Body of pancreas (tissue), 4 donors: ENCODE measurements around the gene CEND1.

Experiments used
- POLR2A ChIP-seq, 3 donors: fragments of 450-650 bp; IDR thresholded peaks; one replicate each; pipeline ENCODE4 v1.6.1; 2016; ENCODE audit warnings: antibody characterized with exemption in 3 of 3, mild to moderate bottlenecking in 2 of 3
- TF ChIP-seq, protein P1 (sequence below), 7 experiments: fragments of 450-650 bp in 4 of 7; fragments of 200-600 bp in 3 of 7; sonication (generic) in 3 of 7; IDR thresholded peaks; one replicate each; pipeline ENCODE4 v1.5.1; 2016 to 2019; ENCODE audit warnings: antibody characterized with exemption in 7 of 7

DNA sequence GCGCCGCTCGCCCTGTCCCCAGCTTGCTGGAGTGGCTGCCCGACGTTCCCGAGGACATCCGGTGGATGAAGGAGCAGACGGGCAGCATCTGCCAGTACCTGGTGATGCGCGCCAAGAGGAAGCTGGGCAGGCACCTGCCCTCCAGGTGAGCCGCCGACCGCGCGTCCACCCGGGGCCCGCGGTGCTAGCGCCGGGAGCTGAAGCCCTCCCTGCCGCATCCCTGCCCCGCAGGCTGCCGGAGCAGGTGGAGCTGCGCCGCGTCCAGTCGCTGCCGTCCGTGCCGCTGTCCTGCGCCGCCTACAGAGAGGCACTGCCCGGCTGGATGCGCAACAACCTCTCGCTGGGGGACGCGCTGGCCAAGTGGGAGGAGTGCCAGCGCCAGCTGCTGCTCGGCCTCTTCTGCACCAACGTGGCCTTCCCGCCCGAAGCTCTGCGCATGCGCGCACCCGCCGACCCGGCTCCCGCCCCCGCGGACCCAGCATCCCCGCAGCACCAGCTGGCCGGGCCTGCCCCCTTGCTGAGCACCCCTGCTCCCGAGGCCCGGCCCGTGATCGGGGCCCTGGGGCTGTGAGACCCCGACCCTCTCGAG lies 34.5 kb upstream of the CEND1 start:
- TF ChIP-seq, protein P1, sequence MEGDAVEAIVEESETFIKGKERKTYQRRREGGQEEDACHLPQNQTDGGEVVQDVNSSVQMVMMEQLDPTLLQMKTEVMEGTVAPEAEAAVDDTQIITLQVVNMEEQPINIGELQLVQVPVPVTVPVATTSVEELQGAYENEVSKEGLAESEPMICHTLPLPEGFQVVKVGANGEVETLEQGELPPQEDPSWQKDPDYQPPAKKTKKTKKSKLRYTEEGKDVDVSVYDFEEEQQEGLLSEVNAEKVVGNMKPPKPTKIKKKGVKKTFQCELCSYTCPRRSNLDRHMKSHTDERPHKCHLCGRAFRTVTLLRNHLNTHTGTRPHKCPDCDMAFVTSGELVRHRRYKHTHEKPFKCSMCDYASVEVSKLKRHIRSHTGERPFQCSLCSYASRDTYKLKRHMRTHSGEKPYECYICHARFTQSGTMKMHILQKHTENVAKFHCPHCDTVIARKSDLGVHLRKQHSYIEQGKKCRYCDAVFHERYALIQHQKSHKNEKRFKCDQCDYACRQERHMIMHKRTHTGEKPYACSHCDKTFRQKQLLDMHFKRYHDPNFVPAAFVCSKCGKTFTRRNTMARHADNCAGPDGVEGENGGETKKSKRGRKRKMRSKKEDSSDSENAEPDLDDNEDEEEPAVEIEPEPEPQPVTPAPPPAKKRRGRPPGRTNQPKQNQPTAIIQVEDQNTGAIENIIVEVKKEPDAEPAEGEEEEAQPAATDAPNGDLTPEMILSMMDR (IDR thresholded peaks at IDR 0.05): peak in 1 of 7 experiments; percentile 5
- TF ChIP-seq POLR2A (IDR thresholded peaks at IDR 0.05): peak; percentile 57 to 79 (median 72)
